Esophagus muscularis mucosa (tissue), 3 donors: ENCODE results near the gene CCR4.

Source experiments
- CTCF ChIP-seq, 3 experiments: fragments of 200-600 bp in 2 of 3; fragments of 450-650 bp in 1 of 3; sonication (generic) in 2 of 3; IDR thresholded peaks; one replicate each; pipeline ENCODE4 v1.5.1; 2017 to 2019; ENCODE audit warnings: antibody characterized with exemption in 3 of 3, mild to moderate bottlenecking in 2 of 3, moderate library complexity in 1 of 3
- POLR2A ChIP-seq: fragments of 450-650 bp; IDR thresholded peaks from one replicate; pipeline ENCODE4 v1.6.1; 2017; ENCODE audit warnings: antibody characterized with exemption, moderate library complexity, mild to moderate bottlenecking, low read depth

DNA sequence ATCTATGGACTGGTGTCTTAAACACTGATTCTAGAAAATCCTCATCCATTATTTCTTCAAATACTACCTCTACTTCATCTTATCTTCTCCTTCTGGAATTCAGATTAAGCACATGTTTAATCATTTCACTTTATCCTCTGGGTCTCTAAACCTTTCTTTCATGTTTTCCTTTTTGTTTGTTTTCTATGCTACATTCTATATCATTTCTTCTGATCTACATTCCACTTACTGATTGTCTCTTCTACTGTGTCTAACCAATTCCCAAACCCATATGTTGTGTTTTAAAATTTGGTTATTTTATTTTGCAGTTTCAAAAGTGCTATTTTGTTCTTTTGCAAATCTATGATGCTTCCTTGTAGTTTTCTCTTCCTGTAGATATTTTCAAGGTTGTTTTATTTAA is 31.7 kb downstream of the CCR4 start:
- TF ChIP-seq CTCF (IDR thresholded peaks at IDR 0.05) (no peak), POLR2A (no peak)
